ENCODE data around the gene LMAN2L.

LMAN2L gene

GRCh38 chr2:96688649-96689430 is 51.0 kb downstream of the LMAN2L start:
- no peak overlapping the region for H3K4me3 ChIP-seq (replicated peaks; ENCODE audit: low read depth, low read length)
- DNase-seq (ENCODE audit: low read depth): no peak
- TF ChIP-seq CTCF (IDR thresholded peaks at IDR 0.05; ENCODE audit: low read length, missing control alignments): no peak

GRCh38 chr2:96687711-96688640 is 51.9 kb downstream of the LMAN2L start:
- no peak for DNase-seq (ENCODE audit: low read depth)
- no peak for TF ChIP-seq CTCF (IDR thresholded peaks at IDR 0.05; ENCODE audit: low read length, missing control alignments)
- H3K4me3 ChIP-seq (replicated peaks; ENCODE audit: low read depth, low read length): no peak overlapping the region

GRCh38 chr2:96687266-96687665 is 52.6 kb downstream of the LMAN2L start:
- no peak for TF ChIP-seq CTCF (IDR thresholded peaks at IDR 0.05; ENCODE audit: low read length, missing control alignments)
- DNase-seq (ENCODE audit: low read depth): no peak
- no peak overlapping the region for H3K4me3 ChIP-seq (replicated peaks; ENCODE audit: low read depth, low read length)

GRCh38 chr2:96685577-96686459 is 54.0 kb downstream of the LMAN2L start:
- no peak for TF ChIP-seq CTCF (IDR thresholded peaks at IDR 0.05; ENCODE audit: low read length, missing control alignments)
- H3K4me3 ChIP-seq (replicated peaks; ENCODE audit: low read depth, low read length): no peak overlapping the region
- peak; percentile 39 for DNase-seq (ENCODE audit: low read depth)

GRCh38 chr2:96684883-96685576 is 54.8 kb downstream of the LMAN2L start:
- no peak for TF ChIP-seq CTCF (IDR thresholded peaks at IDR 0.05; ENCODE audit: low read length, missing control alignments)
- no peak overlapping the region for H3K4me3 ChIP-seq (replicated peaks; ENCODE audit: low read depth, low read length)
- DNase-seq (ENCODE audit: low read depth): peak; percentile 13
